ENCODE data around the gene TDRD3. TPM values are rescaled to one million over a fixed set of nuclear protein-coding genes. Genes with fewer than 3 reads are reported as not detected.
"Not testable (repeated sequence)": the region's sequence is repeated elsewhere in the genome, so short reads cannot be mapped to it uniquely, and the experiment has no call there.

The TDRD3 gene
- total RNA-seq, 4 donors from 2014 or later = 14.5 to 33.8 (median 16.1) TPM

DNA sequence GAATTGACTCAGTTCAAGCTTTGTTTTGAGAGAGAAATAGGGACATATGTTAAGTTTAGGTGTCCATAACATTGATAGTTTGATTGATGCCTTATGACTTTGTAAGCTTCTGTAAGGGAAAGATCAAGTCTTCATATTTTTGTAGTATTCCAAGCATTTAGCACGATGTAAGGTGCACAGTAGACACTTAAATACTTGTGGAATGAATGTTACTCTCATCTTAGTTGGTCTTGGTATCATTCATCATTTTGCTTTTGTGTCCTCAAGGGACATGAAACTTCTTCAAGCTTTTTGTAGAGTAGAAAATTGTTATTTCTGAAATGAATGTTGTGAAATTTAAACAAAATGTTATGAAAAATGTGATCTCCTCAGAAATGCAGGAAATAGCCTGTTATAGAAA, 10.1 kb downstream of the TDRD3 start:
- intact Hi-C loops (cut with DNase I) = no loop called here
- TF ChIP-seq POLR2A (IDR thresholded peaks at IDR 0.05) = no peak
- TF ChIP-seq, protein P1, sequence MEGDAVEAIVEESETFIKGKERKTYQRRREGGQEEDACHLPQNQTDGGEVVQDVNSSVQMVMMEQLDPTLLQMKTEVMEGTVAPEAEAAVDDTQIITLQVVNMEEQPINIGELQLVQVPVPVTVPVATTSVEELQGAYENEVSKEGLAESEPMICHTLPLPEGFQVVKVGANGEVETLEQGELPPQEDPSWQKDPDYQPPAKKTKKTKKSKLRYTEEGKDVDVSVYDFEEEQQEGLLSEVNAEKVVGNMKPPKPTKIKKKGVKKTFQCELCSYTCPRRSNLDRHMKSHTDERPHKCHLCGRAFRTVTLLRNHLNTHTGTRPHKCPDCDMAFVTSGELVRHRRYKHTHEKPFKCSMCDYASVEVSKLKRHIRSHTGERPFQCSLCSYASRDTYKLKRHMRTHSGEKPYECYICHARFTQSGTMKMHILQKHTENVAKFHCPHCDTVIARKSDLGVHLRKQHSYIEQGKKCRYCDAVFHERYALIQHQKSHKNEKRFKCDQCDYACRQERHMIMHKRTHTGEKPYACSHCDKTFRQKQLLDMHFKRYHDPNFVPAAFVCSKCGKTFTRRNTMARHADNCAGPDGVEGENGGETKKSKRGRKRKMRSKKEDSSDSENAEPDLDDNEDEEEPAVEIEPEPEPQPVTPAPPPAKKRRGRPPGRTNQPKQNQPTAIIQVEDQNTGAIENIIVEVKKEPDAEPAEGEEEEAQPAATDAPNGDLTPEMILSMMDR (IDR thresholded peaks at IDR 0.05) = no peak
- no peak overlapping the region for H3K27ac ChIP-seq
- H3K9me3 ChIP-seq = no peaks in the 10 kb centered on the region
- no peak for DNase-seq
- no peaks in the 10 kb centered on the region for H3K27me3 ChIP-seq
- H3K36me3 ChIP-seq = peaks cover 0 to 9% (median 0%) of the 10 kb centered on the region in 3 donors
- peaks cover 0 to 12% (median 2%) of the 10 kb centered on the region in 3 donors for H3K4me1 ChIP-seq
- no peak overlapping the region for H3K4me3 ChIP-seq
- WGBS, 2 donors = 78 to 96% methylated on average over 1 of the region's 1 CpG

DNA sequence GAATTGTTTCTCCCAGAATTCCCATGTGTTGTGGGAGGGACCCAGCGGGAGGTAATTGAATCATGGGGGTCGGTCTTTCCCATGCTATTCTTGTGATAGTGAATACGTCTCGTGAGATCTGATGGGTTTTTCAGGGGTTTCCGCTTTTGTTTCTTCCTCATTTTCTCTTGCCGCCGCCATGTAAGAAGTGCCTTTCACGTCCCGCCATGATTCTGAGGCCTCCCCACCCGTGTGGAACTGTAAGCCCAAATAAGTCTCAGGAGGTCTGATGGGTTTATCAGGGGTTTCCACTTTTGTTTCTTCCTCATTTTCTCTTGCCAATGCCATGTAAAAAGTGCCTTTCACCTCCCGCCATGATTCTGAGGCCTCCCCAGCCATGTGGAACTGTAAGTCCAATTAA, 10.8 kb downstream of the TDRD3 start:
- H3K4me3 ChIP-seq; H3K9me3 ChIP-seq; H3K36me3 ChIP-seq; H3K27me3 ChIP-seq; H3K27ac ChIP-seq; DNase-seq; intact Hi-C loops (cut with DNase I): not testable (repeated sequence)
- 93 to 96% methylated on average over 11 of the region's 11 CpGs for WGBS, 2 donors
- peaks cover 0 to 16% (median 0%) of the 10 kb centered on the region in 3 donors for H3K4me1 ChIP-seq

- not testable (repeated sequence) for H3K27me3 ChIP-seq, H3K27ac ChIP-seq
Measured at GRCh38 chr13:60409574-60410292, 12.7 kb downstream of the TDRD3 start.

DNA sequence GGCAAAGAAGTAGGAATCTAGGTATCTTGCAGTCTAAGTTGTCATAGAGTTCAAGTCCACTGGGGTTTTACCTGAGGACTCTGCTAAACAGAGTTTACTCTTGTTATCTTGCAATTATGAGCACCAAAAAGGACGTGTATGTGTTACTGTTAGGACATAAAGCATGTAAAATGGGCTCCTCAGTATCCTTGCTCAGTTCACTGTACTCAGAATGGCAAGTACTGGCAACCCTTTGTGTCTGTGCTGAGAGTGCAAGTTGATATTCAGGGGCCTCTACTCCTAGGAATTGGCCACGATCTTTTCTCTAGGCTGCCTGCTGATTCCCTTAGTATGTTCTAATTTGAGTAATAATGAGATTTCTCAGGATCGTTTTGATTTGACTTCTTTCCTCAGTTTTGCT, 13.3 kb downstream of the TDRD3 start:
- no peak overlapping the region for H3K27ac ChIP-seq
- intact Hi-C loops (cut with DNase I) = no loop called here
- no peaks in the 10 kb centered on the region for H3K27me3 ChIP-seq
- peaks cover 0 to 9% (median 0%) of the 10 kb centered on the region in 3 donors for H3K36me3 ChIP-seq
- TF ChIP-seq POLR2A (IDR thresholded peaks at IDR 0.05) = no peak
- TF ChIP-seq, protein P1 (IDR thresholded peaks at IDR 0.05) = no peak
- peaks cover 0 to 36% (median 0%) of the 10 kb centered on the region in 3 donors for H3K4me1 ChIP-seq
- no peak overlapping the region for H3K4me3 ChIP-seq
- H3K9me3 ChIP-seq = no peaks in the 10 kb centered on the region
- no peak for DNase-seq
- WGBS, 2 donors = 75 to 77% methylated on average over 3 of the region's 3 CpGs

More at GRCh38 chr13:60409574-60410292, 12.7 kb downstream of the TDRD3 start:
- peaks cover 0 to 35% (median 0%) of the 10 kb centered on the region in 3 donors for H3K4me1 ChIP-seq
- H3K9me3 ChIP-seq; H3K36me3 ChIP-seq; DNase-seq; H3K4me3 ChIP-seq; intact Hi-C loops (cut with DNase I): not testable (repeated sequence)
- WGBS, 2 donors = 84 to 95% methylated on average over 3 to 4 of the region's 4 CpGs

DNA sequence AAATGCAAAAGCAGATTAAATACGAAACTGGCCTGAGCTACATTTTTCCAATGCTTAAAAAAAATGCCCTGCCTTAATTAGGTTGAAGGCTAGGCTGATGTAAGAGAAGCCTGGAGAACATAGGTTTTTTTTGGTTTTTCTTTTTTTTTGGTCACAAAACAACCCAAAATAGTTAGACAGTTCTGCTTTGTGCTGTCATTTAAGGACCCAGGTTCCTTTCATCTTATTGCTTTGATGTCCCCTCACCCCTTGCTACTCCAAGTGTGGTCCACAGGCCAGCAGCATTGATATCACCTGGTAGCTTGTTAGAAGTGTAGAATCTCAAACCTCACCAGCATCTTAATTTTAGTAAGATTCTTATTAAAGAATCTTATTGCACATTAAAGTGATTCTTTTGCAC, 14.4 kb downstream of the TDRD3 start:
- no peaks in the 10 kb centered on the region for H3K9me3 ChIP-seq
- peaks cover 0 to 9% (median 0%) of the 10 kb centered on the region in 3 donors for H3K36me3 ChIP-seq
- TF ChIP-seq, protein P1 (IDR thresholded peaks at IDR 0.05) = no peak
- no peak for TF ChIP-seq POLR2A (IDR thresholded peaks at IDR 0.05)
- H3K4me1 ChIP-seq = peaks cover 0 to 36% (median 0%) of the 10 kb centered on the region in 3 donors
- DNase-seq = no peak
- 0 to 57% methylated on average over 1 of the region's 1 CpG for WGBS, 2 donors
- H3K27me3 ChIP-seq = no peaks in the 10 kb centered on the region
- no peak overlapping the region for H3K4me3 ChIP-seq
- intact Hi-C loops (cut with DNase I) = no loop called here
- H3K27ac ChIP-seq = no peak overlapping the region

DNA sequence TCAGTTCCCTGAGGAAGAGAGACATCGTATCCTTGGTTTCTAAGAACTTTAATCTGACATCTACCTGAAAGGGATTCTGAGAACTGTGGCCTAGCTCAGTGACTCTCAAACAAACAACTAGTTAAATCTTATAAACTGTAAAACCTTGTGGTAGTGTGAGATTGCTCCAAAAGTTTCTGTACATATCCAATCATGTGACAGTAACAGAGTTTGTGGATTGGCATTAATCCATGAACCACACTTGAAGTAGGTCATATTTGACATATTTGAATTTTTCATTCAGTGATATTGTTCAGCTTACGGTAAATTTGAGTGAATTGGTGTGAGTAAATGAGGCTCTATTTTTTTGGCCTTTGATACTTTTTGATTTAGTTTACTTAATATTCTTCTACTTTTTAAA, 15.0 kb downstream of the TDRD3 start:
- Histone ChIP-seq H3K36me3 (peaks cover 0 to 9% (median 0%) of the 10 kb centered on the region in 3 donors), H3K9me3 (no peaks in the 10 kb centered on the region), H3K4me3 (no peak overlapping the region), H3K4me1 (peaks cover 0 to 36% (median 0%) of the 10 kb centered on the region in 3 donors), H3K27ac (no peak overlapping the region), H3K27me3 (no peaks in the 10 kb centered on the region)
- intact Hi-C loops (cut with DNase I) = no loop called here
- WGBS, 2 donors = 83 to 87% methylated on average over 2 of the region's 2 CpGs
- DNase-seq = no peak
- TF ChIP-seq POLR2A (IDR thresholded peaks at IDR 0.05) = no peak
- TF ChIP-seq, protein P1 (IDR thresholded peaks at IDR 0.05) = no peak

Data from esophagus squamous epithelium (tissue), 5 donors.